HG03575 (cell line): ENCODE measurements around the gene POR.

Experiments used
- ATAC-seq: cut with Tn5 transposase; IDR thresholded peaks from one replicate; pipeline ENCODE4 v1.9.1; 2021; ENCODE audit not compliant: unreplicated experiment, insufficient number of reproducible peaks, low FRiP score; ENCODE audit errors: extremely low read depth

POR gene

DNA sequence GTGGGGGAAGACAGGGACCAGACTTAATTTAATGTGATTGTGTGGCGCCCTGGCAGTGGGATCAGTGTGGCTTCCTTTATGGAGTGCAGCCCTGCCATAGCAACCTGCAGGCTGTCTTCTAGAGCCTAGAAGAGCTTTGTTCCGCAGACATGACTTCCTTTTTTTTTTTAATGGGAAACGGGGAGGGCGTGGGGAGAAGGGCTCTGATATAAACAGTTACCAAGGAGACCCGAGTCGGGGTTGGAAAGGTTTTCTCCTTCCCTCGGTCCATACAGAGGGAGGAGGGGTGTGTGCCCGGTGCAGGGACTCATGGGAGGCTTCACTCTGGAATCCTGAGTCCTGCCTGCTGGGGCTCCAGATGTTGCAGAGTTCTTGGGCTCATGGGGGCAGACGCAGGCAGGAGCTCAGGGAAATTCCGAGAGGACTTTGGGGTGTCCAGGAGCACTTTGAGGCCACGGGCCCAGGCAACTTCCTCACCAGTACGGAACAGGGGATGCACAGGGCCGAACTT, 52.6 kb downstream of the POR start:
- ATAC-seq: no peak

- ATAC-seq: no peak
These were observed 53.1 kb downstream of the POR start for GRCh38 chr7:75968012-75968411.

DNA sequence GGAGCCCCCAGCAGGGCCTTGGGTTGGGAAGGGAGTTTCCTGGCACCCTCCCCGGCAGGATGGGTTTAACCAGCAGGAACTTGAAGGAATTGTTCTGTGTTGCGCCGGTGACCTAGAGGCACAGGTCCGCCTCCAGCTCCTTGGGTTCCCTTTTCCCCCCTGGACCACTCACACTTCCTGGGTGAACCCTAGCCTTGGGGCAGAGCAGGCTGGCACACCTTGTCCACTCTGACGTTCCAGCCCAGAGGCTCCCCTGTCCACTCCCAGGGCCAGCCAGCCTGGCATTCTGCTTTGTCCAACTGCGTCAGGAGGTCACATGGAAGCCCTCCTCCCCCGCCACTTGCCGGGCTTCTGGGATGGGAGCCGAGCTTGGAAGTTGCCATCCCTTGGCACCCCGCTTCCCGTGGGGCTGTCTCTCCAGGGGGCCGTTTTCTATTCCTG, 53.6 kb downstream of the POR start:
- no peak for ATAC-seq

DNA sequence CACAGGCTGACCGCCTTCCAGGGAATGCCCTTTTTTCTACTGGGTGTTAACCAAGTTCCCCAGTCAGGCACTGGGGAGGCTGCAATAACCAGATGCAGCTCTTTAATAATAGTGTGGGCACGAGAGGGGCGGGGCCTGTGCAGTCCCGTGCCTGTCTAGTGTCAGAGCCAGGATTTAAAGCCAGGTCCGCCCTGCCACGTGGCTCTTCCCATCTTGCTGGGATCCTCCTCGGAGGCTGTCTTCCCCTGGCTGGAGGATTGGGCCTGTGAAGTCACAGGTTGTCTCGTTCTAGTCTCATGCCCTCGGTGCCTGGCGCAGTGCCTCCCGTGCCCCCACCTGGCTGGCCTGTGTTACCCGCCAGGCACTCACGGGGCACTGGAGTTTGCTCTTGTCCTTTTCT, 54.2 kb downstream of the POR start:
- ATAC-seq: no peak

GRCh38 chr7:75969704-75970498, 54.9 kb downstream of the POR start:
- ATAC-seq: no peak

DNA sequence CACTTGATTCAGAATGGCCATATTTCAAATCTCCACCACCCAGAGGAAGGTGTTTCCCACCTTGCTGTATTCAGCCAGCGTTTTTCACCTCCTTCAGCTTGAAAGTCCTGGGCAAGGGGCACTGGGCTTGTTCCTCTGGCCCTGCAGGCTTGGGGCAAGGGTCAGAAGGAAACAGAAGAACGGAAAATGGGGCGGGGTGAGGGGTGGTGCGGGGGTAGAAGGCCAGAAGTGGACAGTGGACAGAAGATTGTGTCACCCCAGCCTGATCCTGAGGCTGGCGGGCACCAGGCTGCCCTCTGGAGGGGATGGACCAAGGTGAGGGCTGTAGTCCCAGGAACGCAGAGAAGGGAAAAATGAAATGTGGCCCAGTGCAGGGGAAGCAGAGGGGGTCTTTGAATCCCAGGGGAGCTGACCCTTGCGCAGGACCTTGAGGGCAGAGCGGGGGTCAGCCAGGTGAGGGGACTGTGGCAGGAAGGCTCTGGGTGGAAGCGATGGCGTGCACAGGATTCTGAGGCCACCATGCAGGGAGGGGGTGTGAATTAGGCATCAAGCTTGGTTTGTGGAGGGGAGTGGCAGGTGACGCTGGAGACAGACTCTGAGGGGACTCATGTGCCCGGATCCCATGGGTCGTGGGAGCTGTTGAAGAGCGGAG, 56.5 kb downstream of the POR start:
- no peak for ATAC-seq

DNA sequence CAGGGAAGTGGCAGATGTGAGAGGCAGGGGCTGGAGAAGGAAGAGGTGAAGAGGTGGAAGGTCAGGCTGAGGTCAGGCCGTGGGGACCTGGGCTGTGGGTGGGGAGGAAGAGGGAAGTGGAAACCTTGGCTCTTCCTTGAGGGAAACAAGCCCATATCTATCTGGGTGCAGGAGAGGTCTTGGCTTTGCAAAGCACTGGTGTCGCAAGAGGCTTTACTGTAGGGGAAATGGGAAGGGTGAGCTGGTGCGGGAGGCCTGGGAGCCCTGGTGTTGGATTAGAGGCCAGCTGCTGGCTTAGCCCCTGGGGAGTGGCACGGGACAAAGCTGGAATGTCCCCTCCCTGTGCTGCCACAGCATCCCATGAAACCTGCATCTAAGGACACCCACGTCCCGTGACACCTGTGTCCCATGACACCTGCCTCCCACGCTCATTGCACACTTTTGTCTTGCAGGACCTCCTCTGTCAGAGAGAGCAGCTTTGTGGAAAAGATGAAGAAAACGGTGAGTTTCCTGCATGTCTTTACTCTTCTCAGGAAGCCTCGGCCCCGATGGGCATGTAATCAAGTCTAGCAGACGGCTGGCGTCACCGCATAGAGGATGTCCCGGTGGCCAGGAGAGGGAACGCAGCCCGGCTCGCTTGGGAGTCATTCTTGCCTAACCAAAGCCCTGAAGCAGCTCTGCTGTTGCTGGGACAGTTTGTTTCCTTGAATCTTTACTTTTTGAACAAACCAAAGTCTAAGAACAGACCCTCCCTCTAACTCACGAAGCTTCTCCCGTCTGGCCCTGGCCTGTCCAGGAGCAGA, 57.2 kb downstream of the POR start:
- no peak for ATAC-seq

DNA sequence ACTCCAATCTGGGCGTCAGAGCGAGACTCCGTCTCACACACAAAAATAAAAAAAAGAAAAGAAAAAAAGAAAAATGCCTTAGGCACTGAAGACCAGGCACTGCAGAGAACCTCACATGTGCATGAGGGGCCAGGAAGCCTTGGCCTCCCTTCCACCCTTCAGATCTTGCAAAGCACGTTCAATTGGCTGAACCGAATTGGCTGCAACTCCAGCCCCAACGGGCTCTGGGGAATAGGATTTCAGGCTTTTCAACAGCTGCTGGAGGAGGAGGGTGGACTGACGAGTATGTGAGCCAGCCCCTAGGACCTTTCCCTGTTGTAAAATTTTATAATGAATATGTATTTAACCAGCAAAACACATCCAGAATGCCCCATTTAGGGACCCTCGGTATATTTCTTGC, 62.8 kb downstream of the POR start:
- no peak for ATAC-seq

GRCh38 chr7:75979759-75980429, 64.9 kb downstream of the POR start:
- no peak for ATAC-seq

GRCh38 chr7:75980430-75981202, 65.7 kb downstream of the POR start:
- no peak for ATAC-seq

GRCh38 chr7:75981203-75981452, 66.2 kb downstream of the POR start:
- no peak for ATAC-seq

- no peak for ATAC-seq
These were observed 66.7 kb downstream of the POR start for GRCh38 chr7:75981453-75982305.

DNA sequence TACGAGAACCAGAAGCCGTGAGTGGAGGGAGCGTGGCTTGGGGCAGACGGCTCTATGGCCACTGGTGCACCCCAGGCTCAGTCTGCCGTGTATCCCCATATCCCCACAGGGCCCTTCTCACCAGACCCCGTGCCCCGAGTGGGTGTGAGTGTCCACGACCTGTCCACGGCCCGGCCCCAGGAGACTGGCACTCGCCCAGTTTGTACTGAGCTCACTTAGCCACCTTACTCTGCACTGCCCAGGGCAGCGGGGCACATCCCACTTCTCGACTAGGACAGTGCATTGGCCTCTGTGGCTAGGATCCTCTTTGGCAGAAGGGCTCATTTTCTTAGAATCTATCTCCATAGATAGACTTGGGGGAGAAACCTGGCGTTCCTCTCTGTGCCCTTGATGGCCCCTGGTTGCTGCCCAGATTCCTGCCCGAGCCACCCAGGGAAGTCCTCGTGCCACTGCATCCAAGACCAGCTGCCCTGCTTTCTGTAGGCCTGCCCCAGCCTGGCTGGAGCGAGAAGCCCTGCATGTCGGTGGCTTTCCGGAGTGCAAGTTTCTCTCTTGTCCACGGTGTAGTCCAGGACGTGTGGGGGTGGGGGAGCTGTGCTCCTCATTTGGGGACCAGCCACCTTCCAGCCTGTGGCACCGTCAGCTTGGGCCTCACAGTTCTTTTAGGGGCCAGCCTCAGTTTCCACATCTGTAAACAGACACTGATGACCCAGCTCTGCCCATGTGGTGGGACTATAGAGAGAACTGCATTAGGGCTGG, 67.5 kb downstream of the POR start:
- no peak for ATAC-seq

DNA sequence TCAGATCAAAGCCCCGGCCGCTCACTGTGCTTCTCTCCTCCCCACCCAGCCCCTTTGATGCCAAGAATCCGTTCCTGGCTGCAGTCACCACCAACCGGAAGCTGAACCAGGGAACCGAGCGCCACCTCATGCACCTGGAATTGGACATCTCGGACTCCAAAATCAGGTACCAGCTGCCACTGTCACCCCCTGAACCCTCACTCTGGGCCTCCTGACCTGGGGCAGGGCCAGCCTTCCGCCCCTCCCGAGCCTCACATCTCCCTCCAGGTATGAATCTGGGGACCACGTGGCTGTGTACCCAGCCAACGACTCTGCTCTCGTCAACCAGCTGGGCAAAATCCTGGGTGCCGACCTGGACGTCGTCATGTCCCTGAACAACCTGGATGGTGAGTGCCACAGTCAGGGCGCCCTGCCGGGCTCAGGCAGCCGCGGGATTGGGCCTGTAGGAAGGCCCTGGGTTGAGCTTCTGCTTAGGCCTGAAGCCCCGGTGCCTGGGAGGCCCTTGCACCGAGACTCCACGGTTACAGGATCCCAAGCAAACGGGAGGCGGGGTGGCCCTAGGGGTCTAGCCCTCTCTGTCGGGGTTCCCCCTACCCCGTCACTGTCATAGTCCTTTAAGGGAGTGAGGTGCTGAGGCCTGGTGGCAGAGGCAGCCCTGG, 68.6 kb downstream of the POR start:
- no peak for ATAC-seq

GRCh38 chr7:75984130-75985008, 69.4 kb downstream of the POR start:
- no peak for ATAC-seq

DNA sequence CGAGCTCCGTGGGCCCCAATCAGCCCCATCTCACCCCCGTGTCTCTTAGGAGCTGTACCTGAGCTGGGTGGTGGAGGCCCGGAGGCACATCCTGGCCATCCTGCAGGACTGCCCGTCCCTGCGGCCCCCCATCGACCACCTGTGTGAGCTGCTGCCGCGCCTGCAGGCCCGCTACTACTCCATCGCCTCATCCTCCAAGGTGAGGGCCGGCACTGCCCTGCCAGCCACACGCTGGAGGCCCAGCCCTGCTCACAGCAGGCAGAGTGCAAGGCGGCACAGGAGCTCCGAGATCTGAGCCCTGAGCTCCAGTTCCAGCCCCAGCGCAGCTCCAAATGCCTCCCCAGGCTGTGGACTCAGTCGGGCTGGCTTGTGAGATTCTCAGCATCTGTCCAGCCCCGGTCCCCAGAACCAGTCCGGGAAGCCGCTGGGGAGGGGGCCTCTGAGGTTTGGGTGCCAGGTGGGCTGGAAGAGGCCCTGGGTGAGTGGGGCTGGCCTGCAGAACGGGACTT, 70.1 kb downstream of the POR start:
- no peak for ATAC-seq
